ENCODE data around the gene POLR2J2.
"Not testable (repeated sequence)": the region's sequence is repeated elsewhere in the genome, so short reads cannot be mapped to it uniquely, and the experiment has no call there.

The POLR2J2 gene

DNA sequence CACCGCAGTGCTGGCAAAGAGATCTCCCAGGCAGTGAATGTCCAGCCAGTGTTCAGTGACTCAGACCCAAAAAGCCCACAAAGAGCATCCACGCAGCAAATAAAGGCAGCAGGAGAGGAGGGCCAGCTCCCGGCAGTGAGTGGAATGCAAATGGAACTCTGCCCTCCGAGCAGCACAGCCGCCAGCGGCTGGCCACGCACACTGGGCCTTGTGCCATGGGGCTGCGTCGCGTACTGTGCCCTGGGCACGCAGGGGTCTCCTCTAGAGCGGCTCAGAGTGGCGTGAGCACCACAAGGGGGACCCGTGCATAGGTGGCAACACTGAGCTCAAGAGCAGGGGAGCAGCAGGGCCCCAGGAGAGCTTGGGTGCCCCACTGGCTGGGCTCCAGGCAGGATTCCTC, 3.9 kb downstream of the POLR2J2 start:
- not testable (repeated sequence) for DNase-seq

- DNase-seq: not testable (repeated sequence)
Measured at GRCh38 chr7:102666850-102667249, 4.6 kb downstream of the POLR2J2 start.

DNA sequence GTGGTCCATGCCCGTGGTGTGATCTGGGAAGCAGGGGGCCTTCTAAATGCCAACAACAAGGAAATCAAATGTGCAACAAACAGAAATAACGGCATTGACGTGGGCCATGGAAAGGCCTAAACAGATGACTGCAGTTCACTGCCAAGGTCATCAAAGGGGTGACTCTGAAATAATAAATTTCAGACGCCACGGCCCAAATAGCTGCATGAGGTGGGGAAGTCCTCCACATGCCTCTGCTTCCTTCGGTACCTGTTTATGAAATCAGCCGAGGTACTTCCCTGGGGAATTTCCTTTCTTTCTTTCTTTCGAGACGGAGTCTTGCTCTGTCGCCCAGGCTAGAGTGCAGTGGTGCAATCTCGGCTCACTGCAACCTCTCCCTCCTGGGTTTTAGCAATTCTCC, 6.7 kb downstream of the POLR2J2 start:
- not testable (repeated sequence) for DNase-seq

- not testable (repeated sequence) for DNase-seq
Measured at GRCh38 chr7:102649924-102650323, 21.5 kb downstream of the POLR2J2 start, which contains the start of gene SPDYE2B. Gene SPDYE2B (plus strand): TSS chr7:102650319. CDS start chr7:102652349, 2,030 bp downstream.

- not testable (repeated sequence) for DNase-seq
Measured at GRCh38 chr7:102647813-102648212, 23.6 kb downstream of the POLR2J2 start.

GRCh38 chr7:102643404-102643803, 28.1 kb downstream of the POLR2J2 start:
- DNase-seq: not testable (repeated sequence)

DNA sequence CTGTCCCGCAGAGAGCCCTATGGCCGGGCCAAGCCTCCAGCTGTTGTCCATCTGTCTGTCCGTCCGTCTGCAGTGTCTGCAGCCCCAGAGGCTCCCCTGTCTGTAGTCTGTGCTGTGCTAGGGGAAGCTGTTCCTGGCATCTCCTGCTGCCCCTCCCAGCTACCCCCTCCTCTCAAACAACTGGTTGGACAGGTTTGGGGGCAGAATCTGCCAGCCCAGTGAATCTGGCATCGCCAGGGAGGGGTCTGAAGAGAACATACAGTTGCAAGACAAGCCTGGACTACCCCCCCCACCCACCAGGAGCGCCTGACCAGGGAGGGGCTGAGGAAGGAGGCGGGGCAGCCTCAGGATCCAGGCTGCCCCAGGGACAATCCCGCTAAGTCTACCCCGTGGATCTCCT, 28.8 kb downstream of the POLR2J2 start, which contains the start of gene UPK3BL1:
Gene UPK3BL1, minus strand, starts transcription at position 101 of the 400 bp plus-strand sequence. Its CDS starts 50 bp downstream, at position 51.
- DNase-seq: not testable (repeated sequence)

DNA sequence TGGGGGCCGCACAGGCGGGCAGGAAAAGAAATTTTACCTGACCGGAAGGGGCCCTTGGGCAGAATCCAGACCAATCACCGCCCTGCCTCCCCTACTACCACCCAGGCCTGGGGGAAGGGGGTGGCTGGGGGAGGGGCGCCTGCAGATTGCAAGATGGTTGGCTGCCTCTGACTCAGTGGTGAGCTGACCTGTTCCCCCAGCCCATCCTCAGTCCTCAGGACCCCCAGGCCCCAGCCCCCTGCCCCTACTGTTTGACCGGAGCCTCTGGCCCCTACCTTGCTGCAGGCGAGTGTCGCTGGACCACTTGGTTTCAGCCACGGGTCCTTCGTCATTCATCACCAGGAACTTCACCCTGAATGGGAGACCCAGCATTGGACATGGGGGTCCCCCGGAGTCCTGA, 32.6 kb downstream of the POLR2J2 start:
- peak in 1 of 2 donors; percentile 11 for DNase-seq

DNA sequence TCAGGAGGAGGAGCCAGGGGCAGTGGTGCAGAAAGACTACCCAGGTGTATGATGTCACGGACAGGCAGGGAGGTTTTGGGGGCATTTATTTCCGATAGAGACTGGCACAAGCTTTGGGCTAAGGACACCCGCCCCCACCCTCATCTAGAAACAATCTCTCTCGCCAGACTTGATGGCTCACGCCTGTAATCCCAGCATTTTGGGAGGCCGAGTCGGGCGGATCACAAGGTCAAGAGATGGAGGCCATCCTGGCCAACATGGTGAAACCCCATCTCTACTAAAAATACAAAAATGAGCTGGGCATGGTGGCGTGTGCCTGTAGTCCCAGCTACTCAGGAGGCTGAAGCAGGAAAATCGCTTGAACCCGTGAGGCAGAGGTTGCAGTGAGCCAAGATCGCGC, 34.5 kb downstream of the POLR2J2 start:
- not testable (repeated sequence) for DNase-seq

- DNase-seq: not testable (repeated sequence)
Measured at GRCh38 chr7:102635354-102635753, 36.1 kb downstream of the POLR2J2 start.

GRCh38 chr7:102634299-102634698, 37.2 kb downstream of the POLR2J2 start:
- DNase-seq: not testable (repeated sequence)

DNA sequence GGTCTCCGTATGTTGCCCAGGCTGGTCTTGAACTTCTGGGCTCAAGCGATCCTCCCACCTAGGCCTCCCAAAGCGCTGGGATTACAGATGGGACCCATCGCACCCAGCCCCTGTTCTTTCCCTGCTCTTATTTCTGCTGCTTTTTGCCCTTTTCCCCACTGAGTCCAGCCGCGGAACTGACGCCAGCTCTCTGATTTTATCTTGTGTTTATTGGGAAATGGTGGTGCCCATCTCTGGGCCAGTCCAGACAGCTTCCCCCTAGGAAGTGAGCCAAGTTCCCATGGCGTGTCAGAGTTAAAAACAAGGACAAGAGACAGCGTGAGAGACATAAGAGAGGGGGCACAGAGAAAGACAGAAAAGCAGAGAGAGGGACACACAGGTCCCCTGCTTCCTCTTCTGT, 40.8 kb downstream of the POLR2J2 start:
- DNase-seq: not testable (repeated sequence)

DNA sequence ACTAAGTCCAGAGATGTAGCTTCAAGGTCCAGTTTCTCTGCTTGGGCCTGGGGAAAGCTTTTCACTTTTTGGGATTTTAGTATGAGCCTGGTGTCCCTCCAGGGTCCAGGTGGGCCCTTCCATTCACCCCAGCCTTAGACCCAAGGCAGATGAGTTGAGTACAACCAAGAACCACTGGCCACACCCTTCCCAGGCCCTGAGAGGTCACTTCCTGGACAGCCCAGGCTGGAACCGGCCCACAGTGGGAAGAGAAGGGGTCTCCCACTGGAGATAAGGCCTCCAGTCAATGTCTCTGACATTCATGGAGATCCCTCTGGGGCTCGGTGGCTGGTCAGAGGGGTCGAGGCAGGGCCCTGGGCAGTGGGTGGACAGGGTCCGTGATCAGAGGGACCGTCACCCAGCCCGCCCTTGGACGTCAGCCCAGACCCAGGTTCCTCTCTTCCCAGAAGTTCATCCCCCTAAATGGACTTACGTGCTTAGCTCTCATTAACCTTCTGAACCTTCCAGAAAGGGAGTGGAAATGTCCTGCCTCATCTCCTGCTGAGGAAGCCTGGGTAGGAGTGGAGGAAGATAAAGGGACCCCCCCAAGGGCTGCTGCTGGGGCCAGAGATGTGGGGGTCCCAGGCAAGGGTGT, 44.1 kb downstream of the POLR2J2 start:
- not testable (repeated sequence) for DNase-seq

GRCh38 chr7:102618122-102618521, 53.3 kb downstream of the POLR2J2 start:
- DNase-seq: not testable (repeated sequence)

DNA sequence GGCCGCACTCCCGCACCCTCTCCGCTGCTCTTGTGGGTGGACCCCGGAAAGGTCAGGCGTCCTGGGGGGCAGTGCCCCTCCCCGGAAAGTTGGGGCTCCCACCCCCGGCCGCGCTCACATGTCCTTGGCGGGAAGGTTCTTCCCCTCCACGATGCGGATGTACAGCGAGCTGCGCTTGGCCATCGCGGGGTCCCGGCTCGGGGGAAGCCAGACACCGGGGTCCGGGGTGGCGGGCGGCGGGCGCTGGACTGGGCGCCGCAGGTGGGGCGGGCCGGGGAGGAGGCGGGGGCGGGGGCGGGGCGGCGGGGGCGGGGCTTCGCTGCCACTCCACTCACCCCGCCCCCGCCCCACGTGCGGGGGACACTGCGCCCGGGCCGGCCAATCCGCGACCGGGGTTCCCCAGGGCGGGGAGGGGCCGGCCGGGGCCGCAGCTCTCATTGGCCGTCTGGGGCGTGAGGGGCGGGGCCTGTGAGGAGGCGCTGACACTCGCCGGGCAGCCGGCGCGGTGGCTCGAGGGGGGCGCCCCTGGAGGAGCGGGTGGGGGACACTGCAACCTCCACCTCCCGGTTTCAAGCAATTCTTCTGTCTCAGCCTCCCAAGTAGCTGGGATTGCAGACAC, 54.8 kb downstream of the POLR2J2 start, which contains the start of gene RASA4:
Gene RASA4, minus strand, starts transcription at position 250 of the 619 bp plus-strand sequence. Its CDS starts 67 bp downstream, at position 183.
- DNase-seq: peak; percentile 44

Data from stimulated activated CD4-positive, alpha-beta T cell treated with anti-CD3 and anti-CD28 coated beads, Interleukin-2, amount 100 ng/mL, for 24 hours (primary cell).